Right forelimb (tissue), 1 donor: ENCODE data around the gene NTRK2.

Experiments
- DNase-seq: peaks from one replicate; pipeline ENCODE4 v3.0.0-alpha.2; 2018

The NTRK2 gene

DNA sequence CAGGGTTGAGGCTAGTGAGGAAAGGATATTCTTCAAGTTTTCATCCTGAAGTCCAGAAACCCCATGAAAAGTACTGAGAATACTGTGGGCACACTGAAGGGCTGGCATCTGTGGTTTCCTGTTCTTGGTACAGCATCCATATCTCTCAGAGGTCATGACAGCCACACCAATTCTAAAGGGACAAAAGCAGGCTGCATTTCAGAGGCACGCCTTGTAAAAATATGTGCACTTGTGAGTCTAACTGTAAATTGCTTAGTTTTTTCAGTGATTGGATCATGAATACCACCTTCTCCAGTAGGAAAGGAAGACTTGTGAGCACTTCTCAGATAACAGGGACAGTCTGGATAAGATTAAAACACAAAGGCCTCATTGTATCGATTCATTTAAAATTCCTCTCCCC lies 230.9 kb downstream of the NTRK2 start:
- DNase-seq = no peak

GRCh38 chr9:84903963-84904362 lies 234.4 kb downstream of the NTRK2 start:
- DNase-seq = no peak

GRCh38 chr9:84916769-84917168 lies 247.2 kb downstream of the NTRK2 start:
- no peak for DNase-seq

- DNase-seq = no peak
These were observed 248.0 kb downstream of the NTRK2 start for GRCh38 chr9:84917366-84918070.

DNA sequence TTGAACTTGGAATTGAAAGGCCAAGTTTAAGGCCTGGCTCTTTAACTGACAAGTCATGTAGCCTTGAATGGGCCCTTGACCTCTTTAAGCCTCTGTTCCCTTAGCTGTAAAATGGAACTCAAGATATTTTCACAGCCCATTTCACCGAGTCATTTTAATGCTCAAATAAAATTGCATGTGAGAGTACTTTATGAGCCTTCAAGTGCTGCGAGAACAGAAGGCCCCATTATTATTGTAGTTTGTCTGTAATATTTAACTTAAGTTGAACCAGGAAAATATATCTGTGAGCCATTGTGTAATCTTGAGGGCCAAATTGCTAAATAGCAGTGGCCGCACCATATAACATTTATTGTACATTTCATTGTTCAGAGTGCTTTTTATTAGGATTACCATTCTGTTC lies 249.9 kb downstream of the NTRK2 start:
- no peak for DNase-seq

DNA sequence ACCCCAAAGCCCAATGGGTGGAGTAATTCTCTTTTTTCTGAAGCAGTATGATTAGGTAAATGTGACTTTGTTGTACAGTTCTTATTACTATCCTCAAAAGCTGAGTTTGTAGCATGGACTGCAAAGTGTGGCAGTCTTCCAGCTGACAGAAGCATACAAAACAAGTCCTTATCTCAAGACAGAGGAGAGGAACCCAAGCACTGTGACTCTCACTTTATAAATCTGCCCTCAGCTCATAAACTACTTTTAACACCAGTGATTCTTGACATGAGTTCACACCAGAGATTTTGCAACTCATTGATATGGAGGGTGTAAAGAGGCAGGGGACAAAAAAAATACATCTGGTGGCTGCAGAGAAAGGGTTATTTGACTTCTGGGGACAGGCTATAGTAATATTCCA lies 251.6 kb downstream of the NTRK2 start:
- no peak for DNase-seq

- no peak for DNase-seq
These were observed 252.5 kb downstream of the NTRK2 start for GRCh38 chr9:84922051-84922450.

- DNase-seq = no peak
These were observed 254.7 kb downstream of the NTRK2 start for GRCh38 chr9:84924266-84924665.

DNA sequence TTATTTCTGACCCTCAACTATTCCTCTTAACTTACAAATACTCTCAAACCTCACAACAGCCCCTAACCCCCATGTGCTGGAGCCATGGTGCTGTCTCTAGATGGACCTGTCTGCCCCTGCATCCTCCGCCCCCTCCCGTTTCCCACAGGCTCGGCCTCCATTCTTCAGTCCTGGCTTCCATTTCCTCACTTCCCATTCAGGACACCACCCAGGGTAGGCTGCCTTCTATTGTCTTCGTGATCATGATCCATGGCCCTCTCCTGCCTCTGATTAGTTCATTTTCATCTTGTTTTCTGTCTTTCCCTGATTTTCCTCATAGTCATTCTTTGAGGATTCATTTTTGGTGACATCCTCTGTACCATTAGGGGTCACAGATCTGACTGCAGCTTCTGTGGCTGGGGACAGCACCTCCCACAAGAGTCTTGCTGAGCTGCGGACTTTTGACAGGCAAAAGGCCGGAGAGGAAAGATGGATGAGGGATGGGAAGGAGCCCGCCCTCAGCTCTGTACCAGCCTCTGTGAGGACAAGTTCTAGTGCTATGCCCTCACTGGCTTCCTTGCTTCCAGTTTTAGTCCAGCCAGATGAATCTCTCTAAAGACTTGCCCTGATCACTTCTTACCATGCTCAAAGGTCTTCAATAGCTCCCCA lies 255.8 kb downstream of the NTRK2 start:
- DNase-seq = no peak

- DNase-seq = no peak
These were observed 257.3 kb downstream of the NTRK2 start for GRCh38 chr9:84926793-84927192.

GRCh38 chr9:84928419-84928818 lies 258.9 kb downstream of the NTRK2 start:
- no peak for DNase-seq

DNA sequence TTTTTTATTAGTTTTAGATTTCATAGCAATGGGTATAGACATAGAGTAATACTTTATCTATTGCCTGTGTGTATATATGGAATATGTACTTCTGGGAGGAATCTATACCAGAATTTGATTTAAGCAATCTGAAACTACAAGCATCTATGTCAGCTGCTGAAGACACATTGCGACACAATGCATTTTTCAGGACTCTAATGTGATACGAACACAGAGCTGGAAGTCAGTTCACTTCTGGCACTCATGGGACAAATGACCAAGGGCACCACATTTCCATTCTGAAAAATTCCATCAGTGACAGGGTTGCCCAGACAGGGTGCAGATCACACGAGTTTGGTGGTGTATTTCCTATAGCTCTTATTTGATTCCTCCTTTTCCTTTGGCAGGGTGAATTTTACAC lies 259.5 kb downstream of the NTRK2 start:
- DNase-seq = no peak

- DNase-seq = no peak
These were observed 263.5 kb downstream of the NTRK2 start for GRCh38 chr9:84932915-84933527.

DNA sequence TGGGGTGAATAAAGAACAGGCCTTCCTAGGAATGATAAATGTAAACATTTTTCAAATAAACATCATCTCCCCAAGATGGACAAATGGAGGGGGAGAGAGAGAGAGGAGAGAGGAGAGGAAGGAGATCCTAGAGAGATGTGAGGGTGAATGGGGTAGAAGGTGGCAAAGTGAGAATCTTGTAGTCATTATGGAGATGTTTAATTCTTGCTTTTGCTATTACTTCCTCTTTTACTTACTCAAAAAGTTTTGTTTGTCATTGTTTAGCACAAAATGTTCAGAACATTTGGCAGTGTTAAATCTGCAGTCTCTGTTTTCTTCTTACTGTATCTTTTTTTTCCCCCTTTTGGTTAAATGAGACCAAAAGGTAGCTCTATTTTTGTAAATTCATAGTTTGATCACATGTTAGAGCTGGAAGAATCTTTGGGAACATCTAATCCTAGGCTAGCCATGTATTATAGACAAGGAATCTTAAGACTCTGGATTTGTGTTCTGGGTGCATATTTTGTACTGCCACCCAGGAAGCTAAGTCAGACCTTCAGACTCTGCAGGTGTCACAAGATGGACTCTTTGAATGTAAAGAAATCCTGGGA lies 266.1 kb downstream of the NTRK2 start:
- DNase-seq = no peak

- no peak for DNase-seq
These were observed 267.7 kb downstream of the NTRK2 start for GRCh38 chr9:84937180-84937579.

DNA sequence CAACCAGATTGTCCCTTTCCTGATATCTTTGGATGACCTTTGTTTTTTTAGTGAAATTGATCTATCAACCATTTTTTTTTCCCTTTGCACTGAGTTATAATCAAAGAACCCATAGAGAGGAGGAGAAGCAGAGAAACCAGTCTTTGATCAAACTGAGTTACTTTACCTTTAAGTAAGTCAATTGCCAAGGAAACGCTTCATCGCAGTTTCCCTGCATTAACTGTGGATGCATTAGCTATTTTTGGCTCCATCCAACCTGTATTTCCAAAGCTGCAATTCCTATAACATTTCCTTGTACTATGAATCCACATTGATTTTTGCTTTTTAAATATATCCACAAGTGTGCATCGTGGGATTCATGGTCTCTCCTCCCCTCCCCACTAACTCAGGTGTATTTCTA lies 268.1 kb downstream of the NTRK2 start:
- DNase-seq = no peak

GRCh38 chr9:84939774-84940173 lies 270.2 kb downstream of the NTRK2 start:
- no peak for DNase-seq

- no peak for DNase-seq
These were observed 270.8 kb downstream of the NTRK2 start for GRCh38 chr9:84940294-84940693.

- no peak for DNase-seq
These were observed 272.3 kb downstream of the NTRK2 start for GRCh38 chr9:84941792-84942191.

- no peak for DNase-seq
These were observed 274.0 kb downstream of the NTRK2 start for GRCh38 chr9:84943482-84944050.

GRCh38 chr9:84945878-84946538 lies 276.5 kb downstream of the NTRK2 start:
- no peak for DNase-seq

DNA sequence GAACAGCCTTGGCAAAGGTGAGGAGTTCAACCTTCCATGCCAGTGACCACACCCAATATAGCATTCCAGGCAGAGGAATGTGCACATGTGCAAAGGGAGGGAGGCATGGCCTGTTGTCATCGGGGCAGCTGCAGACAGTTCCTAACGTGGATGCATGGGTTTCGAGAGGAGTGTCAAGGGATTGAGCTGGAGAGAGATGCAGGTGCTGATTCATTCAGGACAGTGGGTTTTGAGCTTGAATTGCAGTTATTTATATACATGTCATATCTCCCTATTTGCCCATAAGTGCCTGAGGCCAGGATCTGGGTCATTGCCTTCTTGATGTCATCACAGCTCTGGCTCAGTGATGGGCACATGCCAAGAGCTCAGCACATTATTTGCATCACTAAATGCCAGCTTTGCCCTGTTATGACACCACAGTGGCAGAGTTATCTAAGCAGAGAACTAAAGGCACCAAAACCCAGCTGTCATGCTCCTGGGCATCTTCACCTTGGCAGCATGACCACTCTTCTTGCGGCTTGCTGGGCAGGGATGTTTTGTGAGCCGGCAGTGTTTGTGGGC lies 278.0 kb downstream of the NTRK2 start:
- no peak for DNase-seq

DNA sequence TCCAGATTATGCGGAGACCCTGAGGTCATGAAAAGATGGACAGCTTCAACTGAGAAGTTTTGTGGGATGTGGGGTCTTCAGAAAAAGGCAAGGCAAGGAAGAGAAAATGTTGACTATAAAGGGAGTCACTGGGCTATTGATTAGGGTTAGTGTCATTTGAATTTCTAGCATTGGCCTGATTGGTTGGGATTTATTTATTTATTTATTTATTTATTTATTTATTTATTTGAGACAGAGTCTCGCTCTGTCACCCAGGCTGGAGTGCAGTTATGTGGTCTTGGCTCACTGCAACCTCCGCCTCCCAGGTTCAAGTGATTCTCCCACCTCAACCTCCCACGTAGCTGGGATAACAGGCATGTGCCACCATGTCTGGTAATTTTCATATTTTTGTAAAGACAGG lies 279.7 kb downstream of the NTRK2 start:
- no peak for DNase-seq
